Measurements from ENCODE around the gene KIF26B.

KIF26B gene

DNA sequence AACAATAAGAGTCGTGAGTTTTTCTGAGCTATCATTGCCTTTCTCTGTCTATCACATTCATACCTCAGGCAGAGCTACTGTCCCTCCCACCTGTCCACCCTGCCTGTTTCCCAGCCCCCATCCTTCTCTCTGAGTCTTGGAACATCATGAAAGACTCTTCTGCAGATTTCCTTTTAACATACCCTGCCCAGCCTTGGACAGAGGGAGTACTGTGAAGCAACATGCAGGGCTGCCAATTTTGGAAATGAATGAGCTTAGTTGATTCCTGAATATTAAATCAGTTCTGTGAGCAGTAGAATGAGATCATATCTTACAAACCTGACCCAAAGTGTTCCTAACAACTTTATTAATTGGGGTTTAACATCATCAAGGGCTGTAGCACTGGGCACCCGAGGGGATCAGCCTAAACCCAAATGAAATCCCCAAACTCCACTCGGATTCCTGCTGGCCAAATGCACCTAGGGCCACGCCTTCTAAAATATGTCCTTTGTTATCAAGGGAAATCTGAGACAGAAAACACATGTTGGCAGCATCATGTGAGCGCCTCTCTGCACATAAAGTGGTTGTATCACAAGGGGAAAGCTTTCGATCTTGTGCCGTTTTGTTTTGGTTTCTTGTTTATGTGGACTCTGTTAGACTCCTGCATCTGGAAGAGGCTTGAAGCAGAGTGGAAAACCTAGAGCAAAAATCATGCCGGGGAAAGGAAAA is 357.6 kb downstream of the KIF26B start:
- DNase-seq (ENCODE audit: low spot score), result peak; percentile 36

DNA sequence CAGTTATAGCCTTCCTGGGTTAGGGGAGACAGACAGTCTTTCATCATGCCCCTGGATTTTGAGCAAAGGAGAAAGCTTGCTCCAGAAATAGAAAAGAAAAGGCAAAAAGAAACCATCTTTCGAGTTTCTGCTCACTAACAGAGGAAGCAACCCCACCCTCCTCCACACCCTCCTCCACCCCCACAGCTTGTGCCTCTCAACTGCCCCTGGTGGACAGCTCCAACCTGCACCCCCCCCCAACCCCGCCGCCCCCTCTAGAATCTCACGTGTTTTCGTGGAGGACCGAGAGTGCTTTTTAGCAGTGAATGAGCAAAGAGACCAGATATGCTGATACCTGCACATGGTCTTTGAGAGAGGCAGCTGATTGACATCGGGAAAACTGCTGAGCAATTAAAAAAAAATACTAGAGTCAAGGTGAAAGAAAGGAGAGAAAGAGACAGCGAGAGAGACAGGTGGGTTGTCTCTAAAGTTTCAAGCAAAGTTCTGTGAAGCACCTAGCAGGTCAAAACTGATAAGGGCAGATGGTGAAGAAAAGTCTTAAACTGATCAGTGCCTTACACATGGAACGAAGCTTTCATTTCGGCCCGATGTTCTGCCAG is 358.3 kb downstream of the KIF26B start:
- peak; percentile 89 for DNase-seq (ENCODE audit: low spot score)

DNA sequence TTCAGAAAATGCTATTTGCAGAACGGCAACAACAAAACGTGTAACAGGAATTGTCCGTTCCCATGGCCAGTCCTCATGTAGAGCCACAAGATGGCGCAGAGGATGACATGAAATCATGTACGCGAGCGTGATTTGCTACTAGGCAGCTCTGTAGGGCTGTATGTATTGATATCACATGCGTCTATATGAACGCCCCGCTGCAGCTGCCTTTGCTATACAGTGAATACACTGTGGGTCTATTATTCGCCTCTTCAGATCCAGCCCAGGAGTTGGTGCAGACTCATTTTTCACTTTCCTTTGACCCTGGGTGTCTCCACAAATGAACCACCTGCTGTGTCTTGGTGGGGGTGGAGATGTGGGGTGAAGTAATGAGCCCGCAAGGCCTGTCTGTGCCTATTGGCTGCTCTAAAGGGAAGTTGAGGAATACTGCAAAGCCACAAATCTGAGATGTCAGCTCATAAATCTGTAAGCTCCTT is 361.5 kb downstream of the KIF26B start:
- no peak for DNase-seq (ENCODE audit: low spot score)

GRCh38 chr1:245520611-245521010 is 365.8 kb downstream of the KIF26B start:
- DNase-seq (ENCODE audit: low spot score), result no peak

GRCh38 chr1:245526141-245526540 is 371.4 kb downstream of the KIF26B start:
- DNase-seq (ENCODE audit: low spot score), result no peak

DNA sequence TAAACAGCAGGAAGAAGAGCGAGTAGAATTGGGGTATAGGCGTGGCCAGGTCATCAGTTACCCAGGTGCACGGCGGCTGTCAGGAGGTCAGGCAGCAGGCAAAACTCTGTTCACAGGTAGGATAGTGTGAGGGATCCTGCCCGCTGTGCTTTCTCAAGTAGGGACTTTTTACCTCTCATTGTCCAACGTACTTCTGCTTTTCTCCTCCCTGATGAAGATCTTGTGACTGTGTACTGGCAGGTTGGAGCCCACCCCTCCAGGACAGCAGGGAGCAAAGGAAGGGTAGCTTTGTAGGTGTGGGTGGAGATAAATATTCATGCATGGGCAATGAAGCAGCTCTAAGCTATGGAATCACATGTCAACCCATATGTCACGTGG is 373.5 kb downstream of the KIF26B start:
- DNase-seq (ENCODE audit: low spot score), result no peak

- no peak for DNase-seq (ENCODE audit: low spot score)
Measured at GRCh38 chr1:245530937-245531336, 376.2 kb downstream of the KIF26B start.

DNA sequence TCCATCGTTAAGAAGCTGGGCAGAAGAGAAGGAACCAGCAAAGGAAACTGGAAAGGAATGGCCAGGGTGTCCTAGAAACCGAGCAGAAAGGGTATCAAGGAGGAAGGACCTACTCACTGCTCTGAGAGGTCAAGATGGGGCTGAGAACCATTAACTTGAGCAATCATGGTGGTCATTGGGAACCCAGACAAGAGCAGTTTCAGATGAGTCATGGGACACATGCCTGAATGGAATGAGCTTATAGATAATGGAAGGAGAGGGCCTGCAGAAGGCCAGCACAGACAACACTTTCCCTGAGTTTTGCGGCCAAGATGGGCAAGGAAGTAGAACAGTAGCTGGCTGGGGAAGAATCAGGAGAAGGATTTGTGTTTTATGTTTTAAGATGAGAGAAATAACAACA is 383.2 kb downstream of the KIF26B start:
- DNase-seq (ENCODE audit: low spot score), result peak; percentile 43

DNA sequence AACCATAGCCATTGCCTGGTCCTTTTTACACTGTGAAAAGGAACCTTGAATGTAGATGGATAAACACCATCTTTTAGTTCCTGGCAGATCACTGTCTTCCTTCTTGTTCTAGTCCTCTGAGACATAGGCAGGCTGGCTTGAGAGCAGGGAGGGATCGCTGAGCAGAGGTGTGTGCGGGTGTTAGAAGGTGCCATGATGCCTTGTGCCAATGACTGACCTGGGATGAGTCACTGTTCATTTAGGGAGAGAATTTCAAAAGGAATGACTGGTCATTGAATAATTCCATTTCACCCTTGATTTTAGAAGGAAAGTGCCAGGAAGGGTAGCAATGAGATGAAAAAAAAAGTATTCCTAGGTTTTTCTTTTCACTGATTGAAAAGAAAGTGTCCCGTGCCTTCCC is 383.9 kb downstream of the KIF26B start:
- no peak for DNase-seq (ENCODE audit: low spot score)

- no peak for DNase-seq (ENCODE audit: low spot score)
Measured at GRCh38 chr1:245541369-245541768, 386.6 kb downstream of the KIF26B start.

- DNase-seq (ENCODE audit: low spot score), result no peak
Measured at GRCh38 chr1:245542365-245542764, 387.6 kb downstream of the KIF26B start.

DNA sequence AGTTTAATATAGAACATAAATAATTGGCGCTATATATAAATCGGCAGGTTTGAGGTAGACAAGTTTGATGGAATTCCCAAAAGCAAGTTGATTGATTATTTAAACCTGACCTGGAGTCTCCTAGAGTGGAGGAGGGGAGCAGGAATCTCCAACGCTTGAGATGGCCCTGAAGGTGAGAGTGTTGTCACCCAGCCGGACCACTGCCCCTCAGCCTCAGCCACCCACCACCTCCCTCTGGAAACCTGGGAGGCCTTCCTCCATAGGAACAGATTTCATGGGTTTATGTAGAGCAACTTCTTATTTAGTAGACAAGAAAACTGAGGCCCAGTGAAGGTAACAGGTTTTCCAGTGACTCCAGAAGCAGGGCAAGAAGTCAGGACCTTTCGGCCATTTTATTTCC is 389.5 kb downstream of the KIF26B start:
- DNase-seq (ENCODE audit: low spot score), result no peak

- DNase-seq (ENCODE audit: low spot score), result no peak
Measured at GRCh38 chr1:245546875-245547274, 392.1 kb downstream of the KIF26B start.

GRCh38 chr1:245549996-245550719 is 395.4 kb downstream of the KIF26B start:
- DNase-seq (ENCODE audit: low spot score), result peak; percentile 33

DNA sequence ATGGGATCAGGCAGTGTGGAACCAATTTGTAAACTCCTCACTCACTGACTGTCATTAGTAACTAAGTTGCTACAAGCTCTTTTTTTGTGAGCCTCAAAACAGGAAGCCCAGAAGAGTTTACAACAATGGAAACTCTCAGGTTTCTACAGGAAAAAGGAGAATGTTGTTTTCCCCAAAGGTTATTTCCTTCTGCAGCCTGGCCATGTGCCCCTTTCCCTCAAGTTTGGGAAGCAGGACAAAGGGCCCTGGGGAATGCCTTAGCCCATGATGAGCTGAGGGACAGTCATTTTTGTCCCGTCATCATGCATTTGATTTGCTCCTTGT is 395.9 kb downstream of the KIF26B start:
- DNase-seq (ENCODE audit: low spot score), result no peak

DNA sequence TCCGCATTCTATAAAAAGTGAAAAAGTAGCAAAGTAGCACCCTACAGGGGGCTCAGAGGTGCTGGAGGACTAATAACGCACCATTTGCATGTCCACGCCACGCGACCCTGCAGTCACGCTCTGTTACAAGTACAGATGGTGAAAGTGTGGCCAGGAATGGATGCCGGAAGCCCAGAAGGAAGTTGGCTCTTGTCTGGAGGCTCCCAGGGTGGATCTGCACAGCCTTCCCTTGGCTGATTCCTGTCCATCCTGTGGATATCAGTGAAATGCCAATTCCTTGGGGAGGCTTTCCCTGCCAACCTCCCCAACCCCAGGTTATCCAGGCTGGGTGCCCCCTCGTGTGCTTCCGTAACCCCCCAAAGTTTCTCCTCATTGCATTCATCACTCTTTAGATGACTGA is 396.8 kb downstream of the KIF26B start:
- DNase-seq (ENCODE audit: low spot score), result no peak

GRCh38 chr1:245552331-245552730 is 397.5 kb downstream of the KIF26B start:
- no peak for DNase-seq (ENCODE audit: low spot score)

DNA sequence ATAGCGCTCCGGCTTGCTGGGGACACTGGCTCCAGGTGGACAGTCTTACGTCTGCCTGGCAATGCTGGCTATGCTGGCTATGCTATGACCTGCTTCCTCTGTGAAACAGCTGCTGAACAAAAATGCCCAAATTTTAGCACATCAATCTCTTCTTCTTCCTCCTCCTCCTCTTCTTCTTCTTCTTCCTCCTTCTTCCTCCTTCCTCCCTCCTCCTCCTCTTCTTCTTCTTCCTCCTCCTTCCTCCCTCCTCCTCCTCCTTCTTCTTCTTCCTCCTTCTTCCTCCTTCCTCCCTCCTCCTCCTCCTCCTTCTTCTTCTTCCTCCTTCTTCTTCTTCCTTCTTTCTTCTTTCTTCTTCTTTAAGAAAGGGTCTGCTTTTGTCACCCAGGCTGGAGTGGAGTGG is 401.3 kb downstream of the KIF26B start:
- no peak for DNase-seq (ENCODE audit: low spot score)

DNA sequence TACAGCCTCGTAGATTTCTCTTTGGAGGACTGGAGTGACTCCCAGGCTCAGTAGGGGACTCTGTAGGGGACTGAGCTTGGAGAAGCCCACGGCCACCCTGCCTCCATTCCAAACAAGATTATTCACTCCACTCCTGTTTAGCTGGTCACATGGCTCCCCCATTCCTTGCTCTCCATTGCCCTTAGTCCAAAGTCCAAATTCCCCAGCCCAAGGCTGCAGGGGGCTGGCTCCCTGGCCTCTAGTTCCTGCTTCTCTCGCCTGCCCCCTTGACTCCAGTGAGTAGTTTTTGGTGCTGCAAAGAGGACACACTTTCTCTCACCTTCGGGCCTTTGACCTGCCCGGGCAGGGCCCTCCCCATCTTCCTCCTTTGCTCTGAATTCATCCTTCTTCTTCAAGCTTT is 403.3 kb downstream of the KIF26B start:
- DNase-seq (ENCODE audit: low spot score), result no peak

DNA sequence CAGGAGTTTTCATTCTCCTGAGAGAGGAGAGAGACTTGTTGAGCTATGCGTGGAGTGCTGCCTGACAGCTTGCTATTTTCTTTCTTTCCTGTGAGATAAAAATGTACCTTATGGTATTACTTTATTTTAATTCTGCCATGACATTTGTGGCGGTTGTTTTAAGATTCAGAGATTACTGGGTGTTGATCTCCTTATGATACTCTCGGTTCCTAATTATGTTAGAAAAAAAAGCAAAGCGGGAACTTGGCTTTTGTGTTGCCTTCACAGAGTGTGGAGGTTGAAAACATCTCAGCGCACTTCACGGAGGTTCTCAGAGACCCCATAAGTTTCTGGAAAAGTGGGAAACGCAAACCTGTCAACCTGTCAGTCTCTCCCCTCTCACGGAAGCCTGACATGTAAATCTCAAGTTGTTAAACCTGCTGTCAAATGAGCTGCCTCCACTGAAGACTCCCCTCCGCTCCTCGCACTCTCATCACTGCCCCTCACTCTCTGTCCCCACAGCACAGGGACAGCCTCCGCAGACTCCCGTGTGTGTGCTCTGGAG is 405.6 kb downstream of the KIF26B start:
- no peak for DNase-seq (ENCODE audit: low spot score)

DNA sequence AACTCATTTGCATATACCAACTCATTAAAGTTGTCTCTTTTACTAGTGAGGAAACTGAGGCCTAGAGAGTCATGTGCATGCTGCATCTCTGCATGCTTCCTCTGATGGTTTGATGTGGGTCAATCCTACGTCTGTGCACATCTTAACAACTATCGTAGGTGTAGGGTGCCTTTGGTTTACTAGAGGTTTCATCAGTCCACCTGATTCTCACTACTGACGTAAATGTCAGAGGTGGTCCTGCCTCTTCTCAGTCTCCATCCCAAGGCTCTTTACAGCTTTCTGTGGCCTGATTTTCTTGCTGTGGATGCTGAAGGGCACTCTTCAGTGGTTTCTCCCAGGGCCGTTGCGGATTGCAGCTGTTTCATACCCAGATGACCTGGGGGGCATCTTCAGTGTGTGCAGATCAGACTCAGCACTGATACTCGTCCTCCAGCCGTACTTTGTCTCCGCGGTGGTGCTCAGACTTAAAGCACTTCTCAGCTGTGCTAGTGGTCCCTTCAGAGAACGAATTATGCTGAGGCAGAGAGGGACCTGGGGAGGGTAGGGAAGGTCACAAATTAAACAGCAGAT is 407.0 kb downstream of the KIF26B start:
- no peak for DNase-seq (ENCODE audit: low spot score)

GRCh38 chr1:245566134-245566533 is 411.3 kb downstream of the KIF26B start:
- no peak for DNase-seq (ENCODE audit: low spot score)

GRCh38 chr1:245566952-245567351 is 412.2 kb downstream of the KIF26B start:
- peak; percentile 61 for DNase-seq (ENCODE audit: low spot score)
